ENCODE results near the gene METTL9.
A peak's percentile ranks its signal among the peaks of the same experiment; 100 is the strongest.
"Not testable (repeated sequence)": the region's sequence is repeated elsewhere in the genome, so short reads cannot be mapped to it uniquely, and the experiment has no call there.

Gene METTL9

GRCh38 chr16:21654881-21655280 lies 55.5 kb downstream of the METTL9 start:
- H3K4me3 ChIP-seq (ENCODE audit: insufficient read depth, low read depth, low read length): no peak overlapping the region
- H3K4me1 ChIP-seq (ENCODE audit: control insufficient read depth, insufficient read depth, low read length): no peaks in the 10 kb centered on the region
- H3K27me3 ChIP-seq (ENCODE audit: control insufficient read depth, insufficient read depth, low read length, poor library complexity, severe bottlenecking): no peaks in the 10 kb centered on the region
- H3K9me3 ChIP-seq (ENCODE audit: control insufficient read depth, low read length): no peaks in the 10 kb centered on the region
- WGBS, 2 experiments: 91 to 96% methylated on average over 2 of the region's 2 CpGs
- no peak overlapping the region for H3K27ac ChIP-seq (ENCODE audit: insufficient read depth, low read depth, low read length, poor library complexity, severe bottlenecking)
- H3K36me3 ChIP-seq (ENCODE audit: control insufficient read depth, insufficient read depth, low read length): no peaks in the 10 kb centered on the region

GRCh38 chr16:21656795-21657768 lies 57.7 kb downstream of the METTL9 start:
- H3K27ac ChIP-seq (ENCODE audit: insufficient read depth, low read depth, low read length, poor library complexity, severe bottlenecking): peak overlapping the region; percentile 6
- no peaks in the 10 kb centered on the region for H3K4me1 ChIP-seq (ENCODE audit: control insufficient read depth, insufficient read depth, low read length)
- no peak overlapping the region for H3K4me3 ChIP-seq (ENCODE audit: insufficient read depth, low read depth, low read length)
- no peaks in the 10 kb centered on the region for H3K9me3 ChIP-seq (ENCODE audit: control insufficient read depth, low read length)
- WGBS, 2 experiments: 44 to 52% methylated on average over 4 of the region's 4 CpGs
- no peaks in the 10 kb centered on the region for H3K36me3 ChIP-seq (ENCODE audit: control insufficient read depth, insufficient read depth, low read length)
- no peaks in the 10 kb centered on the region for H3K27me3 ChIP-seq (ENCODE audit: control insufficient read depth, insufficient read depth, low read length, poor library complexity, severe bottlenecking)

- 93 to 97% methylated on average over 4 of the region's 4 CpGs for WGBS, 2 experiments
- H3K27me3 ChIP-seq (ENCODE audit: control insufficient read depth, insufficient read depth, low read length, poor library complexity, severe bottlenecking): peaks cover 3% of the 10 kb centered on the region
- no peaks in the 10 kb centered on the region for H3K9me3 ChIP-seq (ENCODE audit: control insufficient read depth, low read length)
- H3K27ac ChIP-seq (ENCODE audit: insufficient read depth, low read depth, low read length, poor library complexity, severe bottlenecking): no peak overlapping the region
- no peak overlapping the region for H3K4me3 ChIP-seq (ENCODE audit: insufficient read depth, low read depth, low read length)
- H3K4me1 ChIP-seq (ENCODE audit: control insufficient read depth, insufficient read depth, low read length): no peaks in the 10 kb centered on the region
- no peaks in the 10 kb centered on the region for H3K36me3 ChIP-seq (ENCODE audit: control insufficient read depth, insufficient read depth, low read length)
Measured at GRCh38 chr16:21659124-21659523, 59.7 kb downstream of the METTL9 start.

- no peaks in the 10 kb centered on the region for H3K9me3 ChIP-seq (ENCODE audit: control insufficient read depth, low read length)
- 37 to 39% methylated on average over 41 to 45 of the region's 45 CpGs for WGBS, 2 experiments
- no peak within 1 kb of the TSS for H3K27ac ChIP-seq (ENCODE audit: insufficient read depth, low read depth, low read length, poor library complexity, severe bottlenecking)
- no peaks in the 10 kb centered on the region for H3K36me3 ChIP-seq (ENCODE audit: control insufficient read depth, insufficient read depth, low read length)
- peaks cover 4% of the 10 kb centered on the region for H3K27me3 ChIP-seq (ENCODE audit: control insufficient read depth, insufficient read depth, low read length, poor library complexity, severe bottlenecking)
- H3K4me1 ChIP-seq (ENCODE audit: control insufficient read depth, insufficient read depth, low read length): peaks cover 11% of the 10 kb centered on the region
- H3K4me3 ChIP-seq (ENCODE audit: insufficient read depth, low read depth, low read length): no peak within 1 kb of the TSS
Measured at GRCh38 chr16:21663889-21664647, 64.7 kb downstream of the METTL9 start, which contains the start of gene OTOA. OTOA (plus strand) TSS chr16:21663968; CDS start chr16:21678515, 14,547 bp downstream.

GRCh38 chr16:21664801-21665492 lies 65.6 kb downstream of the METTL9 start:
- Histone ChIP-seq H3K4me1 (ENCODE audit: control insufficient read depth, insufficient read depth, low read length) (peaks cover 11% of the 10 kb centered on the region), H3K36me3 (ENCODE audit: control insufficient read depth, insufficient read depth, low read length) (no peaks in the 10 kb centered on the region), H3K27ac (ENCODE audit: insufficient read depth, low read depth, low read length, poor library complexity, severe bottlenecking) (peak overlapping the region; percentile 17), H3K27me3 (ENCODE audit: control insufficient read depth, insufficient read depth, low read length, poor library complexity, severe bottlenecking) (peaks cover 4% of the 10 kb centered on the region), H3K9me3 (ENCODE audit: control insufficient read depth, low read length) (no peaks in the 10 kb centered on the region), H3K4me3 (ENCODE audit: insufficient read depth, low read depth, low read length) (no peak overlapping the region)
- 95% methylated on average over 9 of the region's 10 CpGs for WGBS, 2 experiments

- H3K9me3 ChIP-seq (ENCODE audit: control insufficient read depth, low read length): no peaks in the 10 kb centered on the region
- 11 to 12% methylated on average over 3 of the region's 3 CpGs for WGBS, 2 experiments
Measured at GRCh38 chr16:21666772-21667171, 67.4 kb downstream of the METTL9 start.

GRCh38 chr16:21667575-21667974 lies 68.2 kb downstream of the METTL9 start:
- H3K4me1 ChIP-seq (ENCODE audit: control insufficient read depth, insufficient read depth, low read length): peaks cover 11% of the 10 kb centered on the region
- no peak overlapping the region for H3K27ac ChIP-seq (ENCODE audit: insufficient read depth, low read depth, low read length, poor library complexity, severe bottlenecking)
- WGBS, 2 experiments: 97 to 98% methylated on average over 3 of the region's 3 CpGs
- H3K4me3 ChIP-seq (ENCODE audit: insufficient read depth, low read depth, low read length): no peak overlapping the region
- H3K9me3 ChIP-seq (ENCODE audit: control insufficient read depth, low read length): no peaks in the 10 kb centered on the region
- no peaks in the 10 kb centered on the region for H3K36me3 ChIP-seq (ENCODE audit: control insufficient read depth, insufficient read depth, low read length)
- peaks cover 4% of the 10 kb centered on the region for H3K27me3 ChIP-seq (ENCODE audit: control insufficient read depth, insufficient read depth, low read length, poor library complexity, severe bottlenecking)

More at GRCh38 chr16:21666772-21667171, 67.4 kb downstream of the METTL9 start:
- peak overlapping the region; percentile 0 for H3K4me3 ChIP-seq (ENCODE audit: insufficient read depth, low read depth, low read length)
- peaks cover 11% of the 10 kb centered on the region for H3K4me1 ChIP-seq (ENCODE audit: control insufficient read depth, insufficient read depth, low read length)
- H3K27me3 ChIP-seq (ENCODE audit: control insufficient read depth, insufficient read depth, low read length, poor library complexity, severe bottlenecking): peaks cover 4% of the 10 kb centered on the region
- no peaks in the 10 kb centered on the region for H3K36me3 ChIP-seq (ENCODE audit: control insufficient read depth, insufficient read depth, low read length)
- H3K27ac ChIP-seq (ENCODE audit: insufficient read depth, low read depth, low read length, poor library complexity, severe bottlenecking): peak overlapping the region; percentile 79

- WGBS, 2 experiments: 93 to 100% methylated on average over 3 of the region's 3 CpGs
- no peak overlapping the region for H3K27ac ChIP-seq (ENCODE audit: insufficient read depth, low read depth, low read length, poor library complexity, severe bottlenecking)
- H3K36me3 ChIP-seq (ENCODE audit: control insufficient read depth, insufficient read depth, low read length): no peaks in the 10 kb centered on the region
- no peak overlapping the region for H3K4me3 ChIP-seq (ENCODE audit: insufficient read depth, low read depth, low read length)
- no peaks in the 10 kb centered on the region for H3K9me3 ChIP-seq (ENCODE audit: control insufficient read depth, low read length)
- H3K27me3 ChIP-seq (ENCODE audit: control insufficient read depth, insufficient read depth, low read length, poor library complexity, severe bottlenecking): no peaks in the 10 kb centered on the region
- H3K4me1 ChIP-seq (ENCODE audit: control insufficient read depth, insufficient read depth, low read length): no peaks in the 10 kb centered on the region
Measured at GRCh38 chr16:21673469-21673868, 74.1 kb downstream of the METTL9 start.

GRCh38 chr16:21674456-21674855 lies 75.1 kb downstream of the METTL9 start:
- not testable (repeated sequence) for H3K27me3 ChIP-seq (ENCODE audit: control insufficient read depth, insufficient read depth, low read length, poor library complexity, severe bottlenecking); H3K4me3 ChIP-seq (ENCODE audit: insufficient read depth, low read depth, low read length); H3K27ac ChIP-seq (ENCODE audit: insufficient read depth, low read depth, low read length, poor library complexity, severe bottlenecking); H3K9me3 ChIP-seq (ENCODE audit: control insufficient read depth, low read length); H3K4me1 ChIP-seq (ENCODE audit: control insufficient read depth, insufficient read depth, low read length); H3K36me3 ChIP-seq (ENCODE audit: control insufficient read depth, insufficient read depth, low read length)
- 76 to 92% methylated on average over 3 to 4 of the region's 4 CpGs for WGBS, 2 experiments
